GM12878 (cell line): Measurements from ENCODE around the gene BAHD1.

Source experiments
- ASH2L ChIP-seq: fragments of 300-600, 200-600 bp; sonication (generic); IDR thresholded peaks from 2 replicates; pipeline ENCODE4 v1.6.1; 2017; ENCODE audit warnings: low read depth, mild to moderate bottlenecking, borderline replicate concordance
- CHD4 ChIP-seq: fragments of 200-600 bp; sonication (generic); IDR thresholded peaks from 2 replicates; pipeline ENCODE4 v1.6.1; 2016; ENCODE audit warnings: mild to moderate bottlenecking
- CREM ChIP-seq: IDR thresholded peaks from 2 replicates; pipeline ENCODE4 v1.6.1; 2014; ENCODE audit warnings: antibody characterized with exemption, low read depth
- CTCF ChIP-seq, 3 experiments: IDR thresholded peaks in 2 of 3; conservative IDR thresholded peaks in 1 of 3; 2 replicates each; pipeline ENCODE4 v1.5.1; 2011; ENCODE audit warnings: low read depth in 3 of 3, low read length in 3 of 3, mild to moderate bottlenecking in 3 of 3, control low read depth in 2 of 3, moderate library complexity in 2 of 3, inconsistent platforms in 1 of 3, mixed read lengths in 1 of 3; ENCODE audit not compliant: control insufficient read depth in 2 of 3, insufficient read depth in 1 of 3; ENCODE audit errors: extremely low read depth in 1 of 3
- POLR2A ChIP-seq: IDR thresholded peaks from 2 replicates; pipeline ENCODE4 v1.6.1; 2011; ENCODE audit warnings: low read depth, mild to moderate bottlenecking, low read length
- TCF7 ChIP-seq: IDR thresholded peaks from 2 replicates; pipeline ENCODE4 v1.6.1; 2014; ENCODE audit warnings: antibody characterized with exemption, borderline replicate concordance

- no peak for TF ChIP-seq ASH2L
- no peak for TF ChIP-seq CHD4
- no peak for TF ChIP-seq CREM
- no peak for TF ChIP-seq TCF7
- TF ChIP-seq CTCF (IDR thresholded peaks at IDR 0.05 in 2 of 3, conservative IDR thresholded peaks at IDR 0.05 in 1 of 3; ENCODE audit: control insufficient read depth in 2 of 3, extremely low read depth in 1 of 3, insufficient read depth in 1 of 3, low read depth in 3 of 3, low read length in 3 of 3) = no peak
- TF ChIP-seq POLR2A = peak; percentile 20; the same call in 1 of the 2 replicates
These were observed 70.8 kb downstream of the BAHD1 start for GRCh38 chr15:40511472-40512133.
